ENCODE measurements around the gene SDC1. TPM values are rescaled to one million over a fixed set of nuclear protein-coding genes. Genes with fewer than 3 reads are reported as not detected.

Gene SDC1
- total RNA-seq, 1 donor from 2014 or later: 0.59 TPM

GRCh38 chr2:20156836-20157192, 68.1 kb downstream of the SDC1 start:
- intact Hi-C loops (cut with micrococcal nuclease): no loop called here
- Mint-ChIP-seq H3K4me1 (ENCODE audit: low read depth) (no peaks in the 10 kb centered on the region), H3K9me3 (no peaks in the 10 kb centered on the region), H3K27ac (no peak overlapping the region), H3K4me3 (ENCODE audit: low read depth) (no peak overlapping the region), H3K36me3 (ENCODE audit: low read depth) (no peaks in the 10 kb centered on the region), H3K27me3 (ENCODE audit: low read depth) (peaks cover 15% of the 10 kb centered on the region)
- DNase-seq (ENCODE audit: low spot score): no peak

- DNase-seq (ENCODE audit: low spot score): no peak
- Mint-ChIP-seq H3K27ac (no peak overlapping the region), H3K4me3 (ENCODE audit: low read depth) (no peak overlapping the region), H3K27me3 (ENCODE audit: low read depth) (peaks cover 15% of the 10 kb centered on the region), H3K36me3 (ENCODE audit: low read depth) (no peaks in the 10 kb centered on the region), H3K4me1 (ENCODE audit: low read depth) (no peaks in the 10 kb centered on the region), H3K9me3 (no peaks in the 10 kb centered on the region)
- intact Hi-C loops (cut with micrococcal nuclease): no loop called here
These were observed 68.7 kb downstream of the SDC1 start for GRCh38 chr2:20156076-20156759.

GRCh38 chr2:20153131-20153851, 71.6 kb downstream of the SDC1 start:
- no peak for DNase-seq (ENCODE audit: low spot score)
- H3K4me3 Mint-ChIP-seq (ENCODE audit: low read depth): no peak overlapping the region
- no peaks in the 10 kb centered on the region for H3K9me3 Mint-ChIP-seq
- no peaks in the 10 kb centered on the region for H3K4me1 Mint-ChIP-seq (ENCODE audit: low read depth)
- H3K36me3 Mint-ChIP-seq (ENCODE audit: low read depth): no peaks in the 10 kb centered on the region
- H3K27me3 Mint-ChIP-seq (ENCODE audit: low read depth): peaks cover 9% of the 10 kb centered on the region
- no peak overlapping the region for H3K27ac Mint-ChIP-seq
- intact Hi-C loops (cut with micrococcal nuclease): no loop called here

GRCh38 chr2:20150806-20151571, 73.9 kb downstream of the SDC1 start:
- Mint-ChIP-seq H3K9me3 (no peaks in the 10 kb centered on the region), H3K27ac (no peak overlapping the region), H3K36me3 (ENCODE audit: low read depth) (no peaks in the 10 kb centered on the region), H3K4me1 (ENCODE audit: low read depth) (no peaks in the 10 kb centered on the region), H3K27me3 (ENCODE audit: low read depth) (peaks cover 12% of the 10 kb centered on the region), H3K4me3 (ENCODE audit: low read depth) (no peak overlapping the region)
- intact Hi-C loops (cut with micrococcal nuclease): no loop called here
- no peak for DNase-seq (ENCODE audit: low spot score)

Other genes with a start within 250 kb of the SDC1 start
- 7.5 and 7.6 TPM in 2 replicates for gene WDR35, start 235.0 kb downstream of the SDC1 start, total RNA-seq
- gene MATN3, start 212.5 kb downstream of the SDC1 start, total RNA-seq: not detected in 2 replicates
- 26.9 and 27.3 TPM in 2 replicates for gene LAPTM4A, start 173.5 kb downstream of the SDC1 start, total RNA-seq
- 121 and 127 TPM in 2 replicates for gene PUM2, start 125.7 kb upstream of the SDC1 start, total RNA-seq
- 119 and 123 TPM in 2 replicates for gene RHOB, start 221.9 kb upstream of the SDC1 start, total RNA-seq

Measured in activated T-helper 2 cell treated with anti-CD3 and anti-CD28 coated beads, Interferon-gamma antibody, Interleukin-2, Interleukin-4, amounts not matched to agents 10 μg/mL and 5 μg/mL and 100 μg/mL, durations not matched to agents 14 hours and 24 hours and 36 hours (primary cell).